ENCODE measurements around the gene NPEPL1.

GRCh38 chr20:58692579-58693225 is at the start of gene NPEPL1:
- TF ChIP-seq POLR2A (IDR thresholded peaks at IDR 0.05), result peak in 1 of 2 donors; percentile 18
- TF ChIP-seq CTCF (IDR thresholded peaks at IDR 0.05), result peak in 3 of 4 experiments; percentile 12 to 66 (median 60)
- TF ChIP-seq POLR2AphosphoS5 (IDR thresholded peaks at IDR 0.05), result no peak
- TF ChIP-seq EP300 (IDR thresholded peaks at IDR 0.05), result no peak

Data from gastroesophageal sphincter (tissue), 3 donors.